Pancreas (tissue), 10 donors: ENCODE results near the gene FLACC1. TPM values are rescaled to one million over a fixed set of nuclear protein-coding genes. Genes with fewer than 3 reads are reported as not detected.
"Not testable (repeated sequence)": the region's sequence is repeated elsewhere in the genome, so short reads cannot be mapped to it uniquely, and the experiment has no call there.

Experiments used
- ATAC-seq, 4 donors: fragments of 200-7000 bp; cut with Tn5 transposase; one replicate each; pipeline versions ENCODE4 v1.8.0 to v1.9.1; 2020; ENCODE audit warnings: mild to moderate bottlenecking in 4 of 4, moderate library complexity in 4 of 4
- DNase-seq, 6 donors: peaks; one replicate each; pipeline ENCODE4 v3.0.0-alpha.2; 2020
- FAIRE-seq: peaks from 2 replicates; lab custom pipeline; 2012; peaks lifted over from hg19 to GRCh38; lab: Jason Lieb, UNC
- H3K27ac ChIP-seq, 4 donors: fragments of 200-600 bp; sonication (generic); 1 replicate in 3 of 4; 2 replicates in 1 of 4; pipeline versions ENCODE4 v1.5.0 to v1.8.0; 2020
- H3K27me3 ChIP-seq, 4 donors: fragments of 200-600 bp; one replicate each; pipeline ENCODE4 v1.8.0; 2021
- H3K36me3 ChIP-seq, 3 donors: fragments of 200-600 bp; sonication (generic) in 1 of 3; one replicate each; pipeline versions ENCODE4 v1.5.0 to v1.8.0; 2020 to 2021
- H3K4me1 ChIP-seq, 3 donors: fragments of 200-600 bp; one replicate each; pipeline ENCODE4 v1.8.0; 2021
- H3K4me3 ChIP-seq, 4 donors: fragments of 200-600 bp; sonication (generic) in 2 of 4; one replicate each; pipeline versions ENCODE4 v1.5.0 to v1.8.0; 2020 to 2021
- H3K9me3 ChIP-seq, 4 donors: fragments of 200-600 bp; one replicate each; pipeline ENCODE4 v1.8.0; 2021
- CTCF ChIP-seq, 4 donors: fragments of 200-600 bp; sonication (generic) in 3 of 4; IDR thresholded peaks; one replicate each; pipeline versions ENCODE4 v1.5.0 to v1.8.0; 2021; ENCODE audit warnings: antibody characterized with exemption in 4 of 4
- WGBS, 2 donors: extraction: QIAGEN DNeasy Blood & Tissue Kit; methylation state at CpG; one replicate each; pipeline ENCODE4 v1.1.7; 2013; 5-methylcytosine and 5-hydroxymethylcytosine counted together
- intact Hi-C, 3 donors: fragments of 100-400 bp; cut with DNase I; formaldehyde crosslinking; loops; one replicate each; pipeline versions ENCODE4 v1.11.1 to v1.14.2; 2022
- polyA plus RNA-seq, 2 donors: library from polyadenylated mRNA; stranded (reverse); fragments of 200-250 nt; gene quantifications; one replicate each; pipeline ENCODE4 v1.2.3, GENCODE V29; 2013
- total RNA-seq, 6 donors: library from RNA; stranded (reverse); fragmentation: NEBNext Ultra II Directional in 4 of 6; extraction: Animal tissue kit (Norgen Biotek cat#: 25700) in 4 of 6; gene quantifications; one replicate each; pipeline versions ENCODE4 v1.2.1 to v1.2.4, GENCODE V29; 2021 to 2023
- donor health status: healthy with polysubstance abuse.
- donor health status: DM: no; HTN: no; CAD: no; lungs with moderate emphysema.
- donor health status: DM: no; HTN: no; CAD: no.
- donor health status: control.
- donor health status: control.
- donor health status: Bipolar disorder and iron deficiency.
- donor health status: DM: yes; HTN: yes; CAD: no.
- donor health status: DM: no; HTN: no; CAD: no.
- donor health status: DM: no; HTN: no; CAD: no.
- donor health status: DM: yes; HTN: yes; CAD: no.

The FLACC1 gene
- total and polyA plus RNA-seq, 8 donors: 0.28 to 1.2 (median 0.53) TPM

GRCh38 chr2:201246280-201246679, 110.9 kb downstream of the FLACC1 start:
- intact Hi-C loops: no loop called here
- Histone ChIP-seq H3K27ac (no peak overlapping the region), H3K27me3 (no peaks in the 10 kb centered on the region), H3K4me1 (no peaks in the 10 kb centered on the region), H3K9me3 (no peaks in the 10 kb centered on the region), H3K4me3 (no peak overlapping the region), H3K36me3 (no peaks in the 10 kb centered on the region)
- ATAC-seq (peak in 1 of 4 donors; percentile 18), DNase-seq (no peak), FAIRE-seq (no peak)
- whole genome bisulfite sequencing, 2 donors: 57 to 79% methylated on average over 4 of the region's 4 CpGs
- no peak for TF ChIP-seq CTCF (IDR thresholded peaks at IDR 0.05)

GRCh38 chr2:201244829-201245228, 112.3 kb downstream of the FLACC1 start:
- H3K9me3 ChIP-seq: no peaks in the 10 kb centered on the region
- ATAC-seq (no peak), FAIRE-seq (no peak), DNase-seq (no peak)
- H3K36me3 ChIP-seq: no peaks in the 10 kb centered on the region
- intact Hi-C loops: no loop called here
- no peaks in the 10 kb centered on the region for H3K4me1 ChIP-seq
- H3K27me3 ChIP-seq: no peaks in the 10 kb centered on the region
- no peak overlapping the region for H3K27ac ChIP-seq
- no peak overlapping the region for H3K4me3 ChIP-seq
- TF ChIP-seq CTCF (IDR thresholded peaks at IDR 0.05): no peak
- WGBS, 2 donors: 80 to 82% methylated on average over 5 of the region's 5 CpGs

GRCh38 chr2:201242571-201243277, 114.4 kb downstream of the FLACC1 start:
- Histone ChIP-seq H3K27ac (no peak overlapping the region), H3K4me1 (no peaks in the 10 kb centered on the region), H3K36me3 (no peaks in the 10 kb centered on the region), H3K27me3 (no peaks in the 10 kb centered on the region), H3K9me3 (no peaks in the 10 kb centered on the region), H3K4me3 (no peak overlapping the region)
- ATAC-seq (no peak), DNase-seq (no peak), FAIRE-seq (no peak)
- intact Hi-C loops: no loop called here
- TF ChIP-seq CTCF (IDR thresholded peaks at IDR 0.05): no peak

GRCh38 chr2:201239167-201239935, 117.8 kb downstream of the FLACC1 start:
- H3K27ac ChIP-seq, FAIRE-seq, H3K36me3 ChIP-seq, H3K27me3 ChIP-seq, H3K9me3 ChIP-seq, intact Hi-C loops, H3K4me3 ChIP-seq: not testable (repeated sequence)
- peaks cover 0 to 12% (median 12%) of the 10 kb centered on the region in 3 donors for H3K4me1 ChIP-seq
- WGBS, 2 donors: 91 to 94% methylated on average over 20 to 21 of the region's 21 CpGs
- DNase-seq: peak in 1 of 6 donors; percentile 41
- peak in 3 of 4 donors; percentile 54 to 74 (median 62) for ATAC-seq

Other genes with a start within 250 kb of the FLACC1 start
- gene CFLAR, start 241.2 kb downstream of the FLACC1 start, total RNA-seq: 100 to 1,000 TPM in 1 of 6 donors, 10 to 100 TPM in 5; 37.0 to 101 (median 56.6) TPM
- gene CFLAR, start 241.2 kb downstream of the FLACC1 start, polyA plus RNA-seq: 10 to 100 TPM; 34.6 to 37.1 TPM
- 10 to 100 TPM in 1 of 6 donors, 1 to 10 TPM in 5; 3.0 to 11.7 (median 5.6) TPM for gene CASP10, start 174.2 kb downstream of the FLACC1 start, total RNA-seq
- gene CASP10, start 174.2 kb downstream of the FLACC1 start, polyA plus RNA-seq: 1 to 10 TPM; 3.4 to 4.6 TPM
- 10 to 100 TPM in 1 of 6 donors, 1 to 10 TPM in 5; 4.8 to 13.5 (median 9.1) TPM for gene CASP8, start 96.8 kb downstream of the FLACC1 start, total RNA-seq
- gene CASP8, start 96.8 kb downstream of the FLACC1 start, polyA plus RNA-seq: 1 to 10 TPM; 4.5 to 5.7 TPM
- 10 to 100 TPM; 17.0 to 33.6 (median 20.4) TPM for gene TRAK2, start 94.1 kb upstream of the FLACC1 start, total RNA-seq
- 1 to 10 TPM; 8.9 to 9.7 TPM for gene TRAK2, start 94.1 kb upstream of the FLACC1 start, polyA plus RNA-seq
- 10 to 100 TPM in 5 of 6 donors, 1 to 10 TPM in 1; 8.1 to 13.9 (median 11.2) TPM for gene STRADB, start 94.4 kb upstream of the FLACC1 start, total RNA-seq
- gene STRADB, start 94.4 kb upstream of the FLACC1 start, polyA plus RNA-seq: 10 to 100 TPM; 12.2 to 19.1 TPM